ENCODE results near the gene SLC13A2.

Gene SLC13A2

GRCh38 chr17:28493460-28493859, 20.0 kb downstream of the SLC13A2 start:
- H3K27me3 ChIP-seq (ENCODE audit: insufficient read depth, low read depth): peaks cover 19% of the 10 kb centered on the region
- H3K79me2 ChIP-seq (ENCODE audit: insufficient read depth, low read depth): no peaks in the 10 kb centered on the region
- H3K4me1 ChIP-seq (ENCODE audit: low read depth, poor library complexity, severe bottlenecking): peaks cover 4% of the 10 kb centered on the region
- TF ChIP-seq CTCF (conservative IDR thresholded peaks at IDR 0.05; ENCODE audit: low read depth, low read length): no peak
- H2AFZ ChIP-seq (ENCODE audit: low read depth): no peak overlapping the region
- no peak overlapping the region for H3K27ac ChIP-seq
- no peaks in the 10 kb centered on the region for H3K36me3 ChIP-seq (ENCODE audit: insufficient read depth)
- H4K20me1 ChIP-seq (ENCODE audit: insufficient read depth): no peaks in the 10 kb centered on the region
- H3K4me3 ChIP-seq (IDR thresholded peaks at IDR 0.05; ENCODE audit: insufficient read depth, low read depth, low read length): no peak overlapping the region
- no peak overlapping the region for H3K9ac ChIP-seq
- H3K4me2 ChIP-seq: no peak overlapping the region

GRCh38 chr17:28494445-28495188, 21.2 kb downstream of the SLC13A2 start:
- H3K4me1 ChIP-seq (ENCODE audit: low read depth, poor library complexity, severe bottlenecking): peaks cover 7% of the 10 kb centered on the region
- H3K27me3 ChIP-seq (ENCODE audit: insufficient read depth, low read depth): peaks cover 19% of the 10 kb centered on the region
- H2AFZ ChIP-seq (ENCODE audit: low read depth): no peak overlapping the region
- no peaks in the 10 kb centered on the region for H4K20me1 ChIP-seq (ENCODE audit: insufficient read depth)
- no peak overlapping the region for H3K27ac ChIP-seq
- H3K79me2 ChIP-seq (ENCODE audit: insufficient read depth, low read depth): no peaks in the 10 kb centered on the region
- peak; percentile 94 for TF ChIP-seq CTCF (conservative IDR thresholded peaks at IDR 0.05; ENCODE audit: low read depth, low read length)
- H3K9ac ChIP-seq: no peak overlapping the region
- no peak overlapping the region for H3K4me2 ChIP-seq
- H3K36me3 ChIP-seq (ENCODE audit: insufficient read depth): no peaks in the 10 kb centered on the region
- H3K4me3 ChIP-seq (IDR thresholded peaks at IDR 0.05; ENCODE audit: insufficient read depth, low read depth, low read length): no peak overlapping the region

- no peak overlapping the region for H3K27ac ChIP-seq
These were observed 22.2 kb downstream of the SLC13A2 start for GRCh38 chr17:28495635-28496034.

GRCh38 chr17:28497931-28498330, 24.5 kb downstream of the SLC13A2 start:
- TF ChIP-seq CTCF (conservative IDR thresholded peaks at IDR 0.05; ENCODE audit: low read depth, low read length): no peak
- Histone ChIP-seq H3K36me3 (ENCODE audit: insufficient read depth) (no peaks in the 10 kb centered on the region), H4K20me1 (ENCODE audit: insufficient read depth) (no peaks in the 10 kb centered on the region), H3K4me1 (ENCODE audit: low read depth, poor library complexity, severe bottlenecking) (peaks cover 38% of the 10 kb centered on the region), H3K27me3 (ENCODE audit: insufficient read depth, low read depth) (peaks cover 8% of the 10 kb centered on the region; the same call in 1 of the 2 replicates), H3K4me3 (IDR thresholded peaks at IDR 0.05; ENCODE audit: insufficient read depth, low read depth, low read length) (no peak overlapping the region), H3K9ac (no peak overlapping the region), H3K27ac (no peak overlapping the region), H3K4me2 (no peak overlapping the region), H2AFZ (ENCODE audit: low read depth) (no peak overlapping the region), H3K79me2 (ENCODE audit: insufficient read depth, low read depth) (no peaks in the 10 kb centered on the region)

More at GRCh38 chr17:28495635-28496034, 22.2 kb downstream of the SLC13A2 start:
- no peaks in the 10 kb centered on the region for H3K79me2 ChIP-seq (ENCODE audit: insufficient read depth, low read depth)
- peaks cover 17% of the 10 kb centered on the region for H3K4me1 ChIP-seq (ENCODE audit: low read depth, poor library complexity, severe bottlenecking)
- TF ChIP-seq CTCF (conservative IDR thresholded peaks at IDR 0.05; ENCODE audit: low read depth, low read length): no peak
- no peak overlapping the region for H3K9ac ChIP-seq
- no peaks in the 10 kb centered on the region for H3K36me3 ChIP-seq (ENCODE audit: insufficient read depth)
- H2AFZ ChIP-seq (ENCODE audit: low read depth): no peak overlapping the region
- no peak overlapping the region for H3K4me3 ChIP-seq (IDR thresholded peaks at IDR 0.05; ENCODE audit: insufficient read depth, low read depth, low read length)
- peaks cover 19% of the 10 kb centered on the region for H3K27me3 ChIP-seq (ENCODE audit: insufficient read depth, low read depth)
- H4K20me1 ChIP-seq (ENCODE audit: insufficient read depth): no peaks in the 10 kb centered on the region
- H3K4me2 ChIP-seq: no peak overlapping the region
